Small intestine (tissue), 16 donors: ENCODE data around the gene TRIM47. TPM values are rescaled to one million over a fixed set of nuclear protein-coding genes. Genes with fewer than 3 reads are reported as not detected.

Source experiments
- DNase-seq, 2 donors: peaks; one replicate each; pipeline versions ENCODE4 v3.0.0 to v3.0.0-alpha.2; 2013
- FAIRE-seq: peaks from 2 replicates; lab custom pipeline; 2012; peaks lifted over from hg19 to GRCh38; lab: Jason Lieb, UNC
- H3K27ac ChIP-seq, 3 donors: one replicate each; pipeline ENCODE4 v1.5.1; 2013; ENCODE audit warnings: low read length in 2 of 3, mild to moderate bottlenecking in 2 of 3, control low read depth in 1 of 3, inconsistent platforms in 1 of 3, low read depth in 1 of 3, moderate library complexity in 1 of 3
- H3K27me3 ChIP-seq, 3 donors: one replicate each; pipeline ENCODE4 v1.6.1; 2013; ENCODE audit warnings: low read length in 3 of 3, inconsistent platforms in 1 of 3; ENCODE audit not compliant: control insufficient read depth in 3 of 3, insufficient read depth in 3 of 3
- H3K36me3 ChIP-seq, 3 donors: one replicate each; pipeline ENCODE4 v1.6.1; 2013; ENCODE audit warnings: low read length in 3 of 3, inconsistent platforms in 1 of 3, low read depth in 1 of 3, mild to moderate bottlenecking in 1 of 3, moderate library complexity in 1 of 3; ENCODE audit not compliant: control insufficient read depth in 3 of 3, insufficient read depth in 2 of 3
- H3K4me1 ChIP-seq, 3 donors: one replicate each; pipeline ENCODE4 v1.6.1; 2013; ENCODE audit warnings: low read length in 2 of 3, inconsistent platforms in 1 of 3, low read depth in 1 of 3, mild to moderate bottlenecking in 1 of 3, moderate library complexity in 1 of 3; ENCODE audit not compliant: control insufficient read depth in 3 of 3, insufficient read depth in 2 of 3
- H3K4me3 ChIP-seq, 3 donors: one replicate each; pipeline ENCODE4 v1.5.1; 2013; ENCODE audit warnings: low read length in 3 of 3, control low read depth in 1 of 3, inconsistent platforms in 1 of 3, low read depth in 1 of 3, mild to moderate bottlenecking in 1 of 3, moderate library complexity in 1 of 3
- H3K9me3 ChIP-seq, 2 donors: one replicate each; pipeline ENCODE4 v1.6.1; 2013; ENCODE audit warnings: low read depth in 1 of 2, low read length in 1 of 2; ENCODE audit not compliant: control insufficient read depth in 2 of 2, insufficient read depth in 1 of 2
- WGBS, 3 donors: extraction: QIAGEN DNeasy Blood & Tissue Kit; methylation state at CpG; one replicate each; pipeline ENCODE4 v1.1.7; 2013; 5-methylcytosine and 5-hydroxymethylcytosine counted together
- long read RNA-seq, 10 donors: transcript quantifications; one replicate each; lab custom pipeline, GENCODE V29; 2026
- polyA plus RNA-seq, 4 donors: library from polyadenylated mRNA; stranded (reverse) in 3 of 4; unstranded in 1 of 4; fragments of 200-250 nt in 3 of 4; fragments of 120-200 nt in 1 of 4; gene quantifications; one replicate each; pipeline versions ENCODE4 v1.2.1 to v1.2.3, GENCODE V29; 2013
- donor health status: healthy with polysubstance abuse.
- donor health status: control.
- donor health status: control.
- donor health status: Bipolar disorder and iron deficiency.
- donor health status: healthy.

TRIM47 gene, protein sequence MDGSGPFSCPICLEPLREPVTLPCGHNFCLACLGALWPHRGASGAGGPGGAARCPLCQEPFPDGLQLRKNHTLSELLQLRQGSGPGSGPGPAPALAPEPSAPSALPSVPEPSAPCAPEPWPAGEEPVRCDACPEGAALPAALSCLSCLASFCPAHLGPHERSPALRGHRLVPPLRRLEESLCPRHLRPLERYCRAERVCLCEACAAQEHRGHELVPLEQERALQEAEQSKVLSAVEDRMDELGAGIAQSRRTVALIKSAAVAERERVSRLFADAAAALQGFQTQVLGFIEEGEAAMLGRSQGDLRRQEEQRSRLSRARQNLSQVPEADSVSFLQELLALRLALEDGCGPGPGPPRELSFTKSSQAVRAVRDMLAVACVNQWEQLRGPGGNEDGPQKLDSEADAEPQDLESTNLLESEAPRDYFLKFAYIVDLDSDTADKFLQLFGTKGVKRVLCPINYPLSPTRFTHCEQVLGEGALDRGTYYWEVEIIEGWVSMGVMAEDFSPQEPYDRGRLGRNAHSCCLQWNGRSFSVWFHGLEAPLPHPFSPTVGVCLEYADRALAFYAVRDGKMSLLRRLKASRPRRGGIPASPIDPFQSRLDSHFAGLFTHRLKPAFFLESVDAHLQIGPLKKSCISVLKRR
- 10 to 100 TPM in 3 of 4 donors, 1 to 10 TPM in 1; 4.9 to 63.3 (median 43.8) TPM for polyA plus RNA-seq
- long read RNA-seq, donor 1 = 0 reads
- long read RNA-seq, donor 2 = 0 reads
- long read RNA-seq, donor 3 = 0 reads
- long read RNA-seq, donor 4 = 0 reads
- long read RNA-seq, donor 5 = 0 reads
- long read RNA-seq, donor 6, partial matches to known transcripts = 0 of 1 reads
- long read RNA-seq, donor 6, other reads (novel, unspliced or antisense) = 0 of 1 reads
- long read RNA-seq, donor 7, transcript TRIM47-201 (6 exons, 2,266 nt) = major isoform, 14 of 24 reads
- long read RNA-seq, donor 7, partial matches to known transcripts = 5 of 24 reads
- long read RNA-seq, donor 7, other reads (novel, unspliced or antisense) = 0 of 24 reads
- long read RNA-seq, donor 8, partial matches to known transcripts = 0 of 2 reads
- long read RNA-seq, donor 8, other reads (novel, unspliced or antisense) = 0 of 2 reads
- long read RNA-seq, donor 9, partial matches to known transcripts = 0 of 1 reads
- long read RNA-seq, donor 9, other reads (novel, unspliced or antisense) = 0 of 1 reads
- long read RNA-seq, donor 10, partial matches to known transcripts = 0 of 3 reads
- long read RNA-seq, donor 10, other reads (novel, unspliced or antisense) = 0 of 3 reads

GRCh38 chr17:75878174-75878998 is at the start of gene TRIM47:
TSS of gene TRIM47 (minus strand) at chr17:75878581. CDS start at chr17:75878548, 33 bp downstream.
- Histone ChIP-seq H3K4me1 (peaks cover 0 to 23% (median 3%) of the 10 kb centered on the region in 3 donors), H3K27ac (peak within 1 kb of the TSS; percentile 81 to 94 (median 93))
- no peak for FAIRE-seq

GRCh38 chr17:75927286-75927922 is 49.0 kb upstream of the TRIM47 start:
- Histone ChIP-seq H3K36me3 (peaks cover 0 to 64% (median 0%) of the 10 kb centered on the region in 3 donors), H3K4me3 (no peak overlapping the region), H3K27me3 (no peaks in the 10 kb centered on the region), H3K27ac (peak overlapping the region in 1 of 3 donors; percentile 71), H3K4me1 (peaks cover 0 to 48% (median 8%) of the 10 kb centered on the region in 3 donors), H3K9me3 (no peaks in the 10 kb centered on the region)
- 36 to 62% (median 62%) methylated on average over 6 of the region's 6 CpGs for WGBS, 3 donors
- DNase-seq (peak; percentile 36 to 83), FAIRE-seq (no peak)

More at GRCh38 chr17:75878174-75878998, at the start of gene TRIM47:
- H3K9me3 ChIP-seq = no peaks in the 10 kb centered on the region
- H3K4me3 ChIP-seq = peak within 1 kb of the TSS; percentile 63 to 66 (median 65)
- peaks cover 0 to 28% (median 0%) of the 10 kb centered on the region in 3 donors for H3K36me3 ChIP-seq
- 0 to 1% (median 1%) methylated on average over 64 to 87 of the region's 87 CpGs for WGBS, 3 donors
- H3K27me3 ChIP-seq = peaks cover 0 to 12% (median 0%) of the 10 kb centered on the region in 3 donors
- DNase-seq = peak; percentile 49 to 65

GRCh38 chr17:75926456-75926855 is 48.1 kb upstream of the TRIM47 start:
- FAIRE-seq (no peak), DNase-seq (peak in 1 of 2 donors; percentile 62)
- Histone ChIP-seq H3K4me1 (peaks cover 0 to 55% (median 8%) of the 10 kb centered on the region in 3 donors), H3K4me3 (no peak overlapping the region), H3K27me3 (no peaks in the 10 kb centered on the region), H3K27ac (peak overlapping the region in 1 of 3 donors; percentile 71), H3K9me3 (no peaks in the 10 kb centered on the region), H3K36me3 (peaks cover 0 to 69% (median 0%) of the 10 kb centered on the region in 3 donors)
- WGBS, 3 donors = 75 to 87% (median 82%) methylated on average over 4 of the region's 4 CpGs

- Histone ChIP-seq H3K27ac (peak overlapping the region in 1 of 3 donors; percentile 71), H3K4me1 (peaks cover 0 to 55% (median 8%) of the 10 kb centered on the region in 3 donors)
- DNase-seq = no peak
Observed at GRCh38 chr17:75925912-75926311, 47.5 kb upstream of the TRIM47 start.

GRCh38 chr17:75925103-75925502 is 46.7 kb upstream of the TRIM47 start:
- FAIRE-seq (no peak), DNase-seq (no peak)
- Histone ChIP-seq H3K36me3 (peaks cover 0 to 77% (median 0%) of the 10 kb centered on the region in 3 donors), H3K27me3 (no peaks in the 10 kb centered on the region), H3K4me3 (no peak overlapping the region), H3K4me1 (peaks cover 0 to 55% (median 8%) of the 10 kb centered on the region in 3 donors), H3K27ac (no peak overlapping the region), H3K9me3 (no peaks in the 10 kb centered on the region)
- WGBS, 3 donors = 94 to 98% (median 95%) methylated on average over 11 of the region's 11 CpGs

More at GRCh38 chr17:75925912-75926311, 47.5 kb upstream of the TRIM47 start:
- Histone ChIP-seq H3K4me3 (no peak overlapping the region), H3K27me3 (no peaks in the 10 kb centered on the region), H3K36me3 (peaks cover 0 to 70% (median 0%) of the 10 kb centered on the region in 3 donors), H3K9me3 (no peaks in the 10 kb centered on the region)
- FAIRE-seq = no peak
- WGBS, 3 donors = 93 to 97% (median 96%) methylated on average over 14 to 15 of the region's 15 CpGs

- Histone ChIP-seq H3K27ac (peak overlapping the region in 1 of 3 donors; percentile 75), H3K36me3 (peaks cover 0 to 88% (median 0%) of the 10 kb centered on the region in 3 donors)
- WGBS, 3 donors = 51 to 77% (median 74%) methylated on average over 19 of the region's 19 CpGs
Observed at GRCh38 chr17:75922963-75923874, 44.8 kb upstream of the TRIM47 start.

More at GRCh38 chr17:75922963-75923874, 44.8 kb upstream of the TRIM47 start:
- H3K9me3 ChIP-seq = no peaks in the 10 kb centered on the region
- H3K4me3 ChIP-seq = peak overlapping the region in 1 of 3 donors; percentile 24
- H3K27me3 ChIP-seq = no peaks in the 10 kb centered on the region
- H3K4me1 ChIP-seq = peaks cover 0 to 54% (median 8%) of the 10 kb centered on the region in 3 donors
- DNase-seq = peak; percentile 75 to 81
- no peak for FAIRE-seq
